IMR-90 (cell line): ENCODE data around the gene MAP3K3. TPM values are rescaled to one million over a fixed set of nuclear protein-coding genes. Genes with fewer than 3 reads are reported as not detected.

ENCODE experiments used
- ATAC-seq: fragments of 200-7000 bp; cut with Tn5 transposase; 2 replicates; pipeline ENCODE4 v1.9.1; 2020; ENCODE audit warnings: low read depth, mild to moderate bottlenecking, moderate library complexity
- BruUV-seq: library from RNA; stranded (reverse); fragments of 400-500 nt; replicated peaks from 2 replicates; lab custom pipeline; 2021; lab: Mats Ljungman, UMichigan
- CTCF ChIA-PET: fragments of 300-600 bp; formaldehyde crosslinking; extraction: SDS; loops from one replicate; lab custom pipeline; 2021; ENCODE audit warnings: antibody characterized with exemption; lab: Yijun Ruan, JAX
- POLR2A ChIA-PET: fragments of 300-600 bp; sonication (Branson Sonifier 250); formaldehyde crosslinking; loops from one replicate; lab custom pipeline; 2022; ENCODE audit warnings: antibody characterized with exemption; ENCODE audit not compliant: unreplicated experiment; lab: Charles Lee
- DNase-seq: peaks from one replicate; pipeline ENCODE4 v3.0.0; 2013
- H2AFZ ChIP-seq: replicated peaks from 2 replicates; pipeline ENCODE3; 2013; ENCODE audit warnings: low read length, mild to moderate bottlenecking; ENCODE audit not compliant: poor library complexity
- H2AK5ac ChIP-seq: 2 replicates; pipeline ENCODE4 v1.6.1; 2013; ENCODE audit warnings: low read depth, low read length, inconsistent platforms
- H2AK9ac ChIP-seq: replicated peaks from 2 replicates; pipeline ENCODE3; 2013; ENCODE audit warnings: mild to moderate bottlenecking, low read depth, low read length, moderate library complexity; ENCODE audit not compliant: poor library complexity
- H2BK120ac ChIP-seq: 2 replicates; pipeline ENCODE4 v1.6.1; 2013; ENCODE audit warnings: low read depth, low read length, inconsistent platforms
- H2BK15ac ChIP-seq: 3 replicates; pipeline ENCODE4 v1.6.1; 2013; ENCODE audit warnings: low read depth, low read length, inconsistent platforms
- H2BK20ac ChIP-seq: 2 replicates; pipeline ENCODE4 v1.6.1; 2013; ENCODE audit warnings: low read depth, mild to moderate bottlenecking, inconsistent platforms, low read length, moderate library complexity
- H2BK5ac ChIP-seq: 2 replicates; pipeline ENCODE4 v1.6.1; 2013; ENCODE audit warnings: mild to moderate bottlenecking, low read depth, low read length, inconsistent platforms; ENCODE audit not compliant: poor library complexity, severe bottlenecking
- H3K14ac ChIP-seq: replicated peaks from 2 replicates; pipeline ENCODE4 v1.6.1; 2013; ENCODE audit warnings: low read depth, low read length, inconsistent platforms
- H3K18ac ChIP-seq: 2 replicates; pipeline ENCODE4 v1.6.1; 2013; ENCODE audit warnings: low read depth, low read length, control low read depth
- H3K23ac ChIP-seq: 2 replicates; pipeline ENCODE4 v1.6.1; 2013; ENCODE audit warnings: low read depth, low read length, inconsistent platforms
- H3K27ac ChIP-seq: 2 replicates; pipeline ENCODE4 v1.5.1; 2013; ENCODE audit warnings: mild to moderate bottlenecking, control low read depth, low read length; ENCODE audit not compliant: insufficient read depth
- H3K27me3 ChIP-seq: 2 replicates; pipeline ENCODE4 v1.6.1; 2013; ENCODE audit warnings: low read length; ENCODE audit not compliant: control insufficient read depth, insufficient read depth
- H3K36me3 ChIP-seq: 2 replicates; pipeline ENCODE4 v1.6.1; 2013; ENCODE audit warnings: low read length, mixed read lengths; ENCODE audit not compliant: control insufficient read depth, insufficient read depth
- H3K4ac ChIP-seq: 2 replicates; pipeline ENCODE4 v1.6.1; 2013; ENCODE audit warnings: low read depth, low read length, inconsistent platforms
- H3K4me1 ChIP-seq: 2 replicates; pipeline ENCODE4 v1.6.1; 2013; ENCODE audit warnings: low read length, mixed read lengths; ENCODE audit not compliant: control insufficient read depth, insufficient read depth
- H3K4me2 ChIP-seq: 2 replicates; pipeline ENCODE4 v1.6.1; 2013; ENCODE audit warnings: low read depth, mild to moderate bottlenecking, control low read depth, low read length, moderate library complexity
- H3K4me3 ChIP-seq: 2 replicates; pipeline ENCODE4 v1.5.1; 2013; ENCODE audit warnings: low read depth, mild to moderate bottlenecking, control low read depth, low read length, moderate library complexity; ENCODE audit not compliant: insufficient read depth
- H3K56ac ChIP-seq: 2 replicates; pipeline ENCODE4 v1.6.1; 2013; ENCODE audit warnings: low read length, inconsistent platforms; ENCODE audit not compliant: insufficient read depth; ENCODE audit errors: extremely low read depth
- H3K79me1 ChIP-seq, 2 experiments: 2 replicates each; pipeline ENCODE4 v1.6.1; 2013; ENCODE audit warnings: low read length in 2 of 2, inconsistent platforms in 1 of 2, low read depth in 1 of 2
- H3K9ac ChIP-seq: 2 replicates; pipeline ENCODE4 v1.6.1; 2013; ENCODE audit warnings: low read depth, low read length, control low read depth
- H3K9me1 ChIP-seq: 2 replicates; pipeline ENCODE4 v1.6.1; 2013; ENCODE audit warnings: low read length, inconsistent platforms; ENCODE audit not compliant: insufficient read depth
- H3K9me3 ChIP-seq: 2 replicates; pipeline ENCODE4 v1.6.1; 2013; ENCODE audit warnings: low read length; ENCODE audit not compliant: control insufficient read depth, insufficient read depth
- H4K20me1 ChIP-seq: 2 replicates; pipeline ENCODE4 v1.6.1; 2013; ENCODE audit warnings: low read length, inconsistent platforms; ENCODE audit not compliant: insufficient read depth
- H4K5ac ChIP-seq: 2 replicates; pipeline ENCODE4 v1.6.1; 2013; ENCODE audit warnings: mild to moderate bottlenecking, low read depth, low read length, control low read depth
- H4K8ac ChIP-seq, 2 experiments: 2 replicates each; pipeline ENCODE4 v1.6.1; 2013; ENCODE audit warnings: low read depth in 2 of 2, low read length in 2 of 2, control low read depth in 1 of 2, inconsistent platforms in 1 of 2
- H4K91ac ChIP-seq: 2 replicates; pipeline ENCODE4 v1.6.1; 2013; ENCODE audit warnings: low read depth, low read length, inconsistent platforms; ENCODE audit not compliant: insufficient read depth
- BHLHE40 ChIP-seq: fragments of 150-350 bp; IDR thresholded peaks from 2 replicates; pipeline ENCODE4 v1.6.1; 2016; ENCODE audit warnings: mild to moderate bottlenecking, low read depth, low read length
- CEBPB ChIP-seq: IDR thresholded peaks from 2 replicates; pipeline ENCODE4 v1.6.1; 2012; ENCODE audit warnings: low read depth, low read length, improper control_type of control experiment
- CHD1 ChIP-seq: IDR thresholded peaks from 2 replicates; pipeline ENCODE4 v1.6.1; 2012; ENCODE audit warnings: low read depth, low read length, improper control_type of control experiment
- FOS ChIP-seq: fragments of 150-350 bp; IDR thresholded peaks from 2 replicates; pipeline ENCODE4 v1.6.1; 2016; ENCODE audit warnings: low read depth, low read length
- MAFK ChIP-seq: IDR thresholded peaks from 2 replicates; pipeline ENCODE4 v1.6.1; 2012; ENCODE audit warnings: low read depth, low read length, improper control_type of control experiment
- MAZ ChIP-seq: IDR thresholded peaks from 2 replicates; pipeline ENCODE4 v1.6.1; 2012; ENCODE audit warnings: low read depth, mild to moderate bottlenecking, low read length, improper control_type of control experiment, moderate library complexity, borderline replicate concordance
- MXI1 ChIP-seq: IDR thresholded peaks from 2 replicates; pipeline ENCODE4 v1.6.1; 2012; ENCODE audit warnings: low read depth, mild to moderate bottlenecking, low read length, moderate library complexity, borderline replicate concordance
- NFE2L2 ChIP-seq: fragments of 150-350 bp; IDR thresholded peaks from 2 replicates; pipeline ENCODE4 v1.6.1; 2016; ENCODE audit warnings: low read depth, mild to moderate bottlenecking, low read length
- POLR2A ChIP-seq: IDR thresholded peaks from 2 replicates; pipeline ENCODE4 v1.6.1; 2012; ENCODE audit warnings: mild to moderate bottlenecking, low read depth, low read length
- RAD21 ChIP-seq: IDR thresholded peaks from 2 replicates; pipeline ENCODE4 v1.6.1; 2012; ENCODE audit warnings: low read length, improper control_type of control experiment
- RCOR1 ChIP-seq: IDR thresholded peaks from 2 replicates; pipeline ENCODE4 v1.6.1; 2012; ENCODE audit warnings: mild to moderate bottlenecking, low read length, improper control_type of control experiment; ENCODE audit not compliant: insufficient replicate concordance
- RFX5 ChIP-seq: IDR thresholded peaks from 2 replicates; pipeline ENCODE4 v1.8.0; 2012; ENCODE audit warnings: low read depth, mild to moderate bottlenecking, low read length, moderate library complexity
- SMC3 ChIP-seq: fragments of 150-350 bp; IDR thresholded peaks from 2 replicates; pipeline ENCODE4 v1.6.1; 2016; ENCODE audit warnings: low read depth, mild to moderate bottlenecking, antibody characterized with exemption, low read length, moderate library complexity
- WGBS, 2 experiments: methylation state at CpG; one replicate each; pipeline versions ENCODE4 v1.1.5 to v1.1.7; 2013; ENCODE audit warnings: missing lambda C conversion rate in 2 of 2; ENCODE audit not compliant: insufficient read length in 1 of 2; ENCODE audit errors: extremely low coverage in 2 of 2; 5-methylcytosine and 5-hydroxymethylcytosine counted together
- dilution Hi-C: fragments of 300-500 bp; cut with HindIII; formaldehyde crosslinking; loops from one replicate; pipeline ENCODE4 v1.14.3; 2018; ENCODE audit warnings: low sequenced_read_pairs; ENCODE audit not compliant: unreplicated experiment
- in situ Hi-C: fragments of 300-500 bp; cut with MboI; formaldehyde crosslinking; loops from 3 replicates; pipeline ENCODE4 v1.14.3; 2019; ENCODE audit warnings: low sequenced_read_pairs, inconsistent platforms, mixed read lengths
- intact Hi-C: fragments of 100-400 bp; cut with micrococcal nuclease; formaldehyde crosslinking; loops from 2 replicates; pipeline ENCODE4 v1.10.0; 2022
- polyA plus RNA-seq, 3 experiments: library from polyadenylated mRNA; depleted of rRNA; stranded (reverse); fragments of >200 nt; gene quantifications; 2 replicates each; pipeline ENCODE4 v1.2.3, GENCODE V29; 2012; ENCODE audit warnings: low replicate concordance in 1 of 3
- total RNA-seq: library from RNA; depleted of rRNA; stranded (reverse); fragments of >200 nt; gene quantifications from 2 replicates; pipeline ENCODE4 v1.2.3, GENCODE V29; 2012
- TF ChIP-seq, protein P1 (sequence below): fragments of 150-350 bp; IDR thresholded peaks from 2 replicates; pipeline ENCODE4 v1.6.1; 2016; ENCODE audit warnings: low read depth, mild to moderate bottlenecking, low read length, moderate library complexity, borderline replicate concordance
- TF ChIP-seq, protein P2 (sequence below): conservative IDR thresholded peaks from 2 replicates; pipeline ENCODE4 v1.5.1; 2012; ENCODE audit warnings: mild to moderate bottlenecking, low read depth, low read length, improper control_type of control experiment
- TF ChIP-seq, protein P3 (sequence below): fragments of 150-350 bp; IDR thresholded peaks from 2 replicates; pipeline ENCODE4 v1.6.1; 2017; ENCODE audit warnings: mild to moderate bottlenecking, antibody characterized with exemption, low read length, low read depth

The MAP3K3 gene
- total and polyA plus RNA-seq, 2 of the 4 experiments (the other 2 are of a cell fraction), result 19.1 to 25.6 TPM

DNA sequence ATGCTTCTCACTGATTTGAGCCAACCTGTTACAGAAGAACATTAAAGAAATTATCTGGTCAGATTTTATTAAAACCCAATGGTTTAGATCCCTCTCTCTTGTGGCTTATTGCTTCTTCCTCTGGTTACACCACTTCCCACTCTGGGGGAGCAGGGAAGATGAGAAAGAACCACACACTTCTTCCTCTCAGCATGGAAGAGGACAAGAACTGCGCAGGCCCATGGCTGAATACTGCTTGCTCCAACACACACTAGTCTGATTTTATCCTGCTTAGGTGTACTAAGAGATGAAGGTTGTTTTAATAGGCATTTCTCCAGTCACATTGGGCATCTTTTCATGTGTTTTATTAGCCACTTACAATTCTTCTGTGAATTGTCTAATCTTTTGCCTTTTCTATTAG lies 27.6 kb downstream of the MAP3K3 start:
- CTCF ChIA-PET, result no interaction called here

More for the DNA sequence above, 27.6 kb downstream of the MAP3K3 start:
- peaks cover 12% of the 10 kb centered on the region; the same call in 1 of the 2 replicates for H4K20me1 ChIP-seq
- no peak overlapping the region for H4K91ac ChIP-seq
- no peak overlapping the region for H3K14ac ChIP-seq
- peaks cover 18% of the 10 kb centered on the region for H3K36me3 ChIP-seq
- BruUV-seq, result no TSS peak
- H2AK9ac ChIP-seq, result no peak overlapping the region
- in situ Hi-C loops, result no loop called here
- H3K27ac ChIP-seq, result no peak overlapping the region
- H2BK120ac ChIP-seq, result no peak overlapping the region
- POLR2A ChIA-PET, result no interaction called here
- peaks cover 8% of the 10 kb centered on the region; the same call in 1 of the 2 replicates for H3K9me1 ChIP-seq
- TF ChIP-seq CEBPB (no peak), NFE2L2 (no peak), RCOR1 (no peak), RFX5 (no peak), SMC3 (no peak), BHLHE40 (no peak), MAZ (no peak), POLR2A (no peak), MAFK (no peak), RAD21 (no peak), MXI1 (no peak), FOS (no peak), CHD1 (no peak)
- TF ChIP-seq, protein P1, sequence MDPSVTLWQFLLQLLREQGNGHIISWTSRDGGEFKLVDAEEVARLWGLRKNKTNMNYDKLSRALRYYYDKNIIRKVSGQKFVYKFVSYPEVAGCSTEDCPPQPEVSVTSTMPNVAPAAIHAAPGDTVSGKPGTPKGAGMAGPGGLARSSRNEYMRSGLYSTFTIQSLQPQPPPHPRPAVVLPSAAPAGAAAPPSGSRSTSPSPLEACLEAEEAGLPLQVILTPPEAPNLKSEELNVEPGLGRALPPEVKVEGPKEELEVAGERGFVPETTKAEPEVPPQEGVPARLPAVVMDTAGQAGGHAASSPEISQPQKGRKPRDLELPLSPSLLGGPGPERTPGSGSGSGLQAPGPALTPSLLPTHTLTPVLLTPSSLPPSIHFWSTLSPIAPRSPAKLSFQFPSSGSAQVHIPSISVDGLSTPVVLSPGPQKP, result no peak
- TF ChIP-seq, protein P2, sequence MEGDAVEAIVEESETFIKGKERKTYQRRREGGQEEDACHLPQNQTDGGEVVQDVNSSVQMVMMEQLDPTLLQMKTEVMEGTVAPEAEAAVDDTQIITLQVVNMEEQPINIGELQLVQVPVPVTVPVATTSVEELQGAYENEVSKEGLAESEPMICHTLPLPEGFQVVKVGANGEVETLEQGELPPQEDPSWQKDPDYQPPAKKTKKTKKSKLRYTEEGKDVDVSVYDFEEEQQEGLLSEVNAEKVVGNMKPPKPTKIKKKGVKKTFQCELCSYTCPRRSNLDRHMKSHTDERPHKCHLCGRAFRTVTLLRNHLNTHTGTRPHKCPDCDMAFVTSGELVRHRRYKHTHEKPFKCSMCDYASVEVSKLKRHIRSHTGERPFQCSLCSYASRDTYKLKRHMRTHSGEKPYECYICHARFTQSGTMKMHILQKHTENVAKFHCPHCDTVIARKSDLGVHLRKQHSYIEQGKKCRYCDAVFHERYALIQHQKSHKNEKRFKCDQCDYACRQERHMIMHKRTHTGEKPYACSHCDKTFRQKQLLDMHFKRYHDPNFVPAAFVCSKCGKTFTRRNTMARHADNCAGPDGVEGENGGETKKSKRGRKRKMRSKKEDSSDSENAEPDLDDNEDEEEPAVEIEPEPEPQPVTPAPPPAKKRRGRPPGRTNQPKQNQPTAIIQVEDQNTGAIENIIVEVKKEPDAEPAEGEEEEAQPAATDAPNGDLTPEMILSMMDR, result no peak
- TF ChIP-seq, protein P3, sequence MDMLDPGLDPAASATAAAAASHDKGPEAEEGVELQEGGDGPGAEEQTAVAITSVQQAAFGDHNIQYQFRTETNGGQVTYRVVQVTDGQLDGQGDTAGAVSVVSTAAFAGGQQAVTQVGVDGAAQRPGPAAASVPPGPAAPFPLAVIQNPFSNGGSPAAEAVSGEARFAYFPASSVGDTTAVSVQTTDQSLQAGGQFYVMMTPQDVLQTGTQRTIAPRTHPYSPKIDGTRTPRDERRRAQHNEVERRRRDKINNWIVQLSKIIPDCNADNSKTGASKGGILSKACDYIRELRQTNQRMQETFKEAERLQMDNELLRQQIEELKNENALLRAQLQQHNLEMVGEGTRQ, result no peak
- no peak overlapping the region for H3K4me3 ChIP-seq
- no peak overlapping the region for H2AFZ ChIP-seq
- H3K4me1 ChIP-seq, result peaks cover 5% of the 10 kb centered on the region
- H3K27me3 ChIP-seq, result no peaks in the 10 kb centered on the region
- H3K56ac ChIP-seq, result no peak overlapping the region
- ATAC-seq, result no peak
- H3K79me1 ChIP-seq, result peaks cover 4 to 7% of the 10 kb centered on the region in 2 experiments; a peak in 2 of 4 replicates
- no peak overlapping the region for H2BK15ac ChIP-seq
- WGBS, 2 experiments, result no CpG with 5 or more reads among the region's 1 CpG
- H4K5ac ChIP-seq, result no peak overlapping the region
- no peak overlapping the region for H3K23ac ChIP-seq
- H4K8ac ChIP-seq, result no peak overlapping the region
- no peak overlapping the region for H3K18ac ChIP-seq
- intact Hi-C loops, result no loop called here
- H3K4ac ChIP-seq, result no peak overlapping the region
- no peak overlapping the region for H3K9ac ChIP-seq
- H3K9me3 ChIP-seq, result no peaks in the 10 kb centered on the region
- no peak overlapping the region for H2AK5ac ChIP-seq
- H3K4me2 ChIP-seq, result no peak overlapping the region
- DNase-seq, result no peak
- no peak overlapping the region for H2BK20ac ChIP-seq
- dilution Hi-C loops, result no loop called here
- H2BK5ac ChIP-seq, result no peak overlapping the region
